HCT116 (cell line): ENCODE results near the gene INF2.

ENCODE experiments used
- CTCF ChIP-seq, 3 experiments: fragments of 200-600 bp in 1 of 3; sonication (generic) in 1 of 3; IDR thresholded peaks in 2 of 3; conservative IDR thresholded peaks in 1 of 3; 2 replicates each; pipeline ENCODE4 v1.5.1; 2012 to 2017; ENCODE audit warnings: low read depth in 2 of 3, low read length in 2 of 3, antibody characterized with exemption in 1 of 3, borderline replicate concordance in 1 of 3, control low read depth in 1 of 3, mild to moderate bottlenecking in 1 of 3, mixed read lengths in 1 of 3, mixed run types in 1 of 3, moderate library complexity in 1 of 3; ENCODE audit not compliant: insufficient read depth in 1 of 3
- EZH2phosphoT487 ChIP-seq: fragments of 200-600 bp; IDR thresholded peaks from 2 replicates; pipeline ENCODE4 v1.6.1; 2018; ENCODE audit warnings: antibody characterized with exemption, borderline replicate concordance
- POLR2A ChIP-seq: IDR thresholded peaks from 2 replicates; pipeline ENCODE4 v1.7.0; 2011; ENCODE audit warnings: borderline replicate concordance; ENCODE audit not compliant: insufficient read depth, insufficient read length; ENCODE audit errors: extremely low read depth
- POLR2AphosphoS5 ChIP-seq: IDR thresholded peaks from 2 replicates; pipeline ENCODE4 v1.6.1; 2011; ENCODE audit warnings: mild to moderate bottlenecking, low read depth, low read length, moderate library complexity
- YY1 ChIP-seq: IDR thresholded peaks from 2 replicates; pipeline ENCODE4 v1.6.1; 2011; ENCODE audit warnings: low read length, low read depth, moderate library complexity, mild to moderate bottlenecking; ENCODE audit not compliant: insufficient replicate concordance; ENCODE audit errors: extremely low read depth
- TF ChIP-seq, protein P1 (sequence below): IDR thresholded peaks from 2 replicates; pipeline ENCODE4 v1.6.1; 2011; ENCODE audit warnings: mild to moderate bottlenecking, low read length, moderate library complexity; ENCODE audit not compliant: insufficient replicate concordance; ENCODE audit errors: extremely low read depth

DNA sequence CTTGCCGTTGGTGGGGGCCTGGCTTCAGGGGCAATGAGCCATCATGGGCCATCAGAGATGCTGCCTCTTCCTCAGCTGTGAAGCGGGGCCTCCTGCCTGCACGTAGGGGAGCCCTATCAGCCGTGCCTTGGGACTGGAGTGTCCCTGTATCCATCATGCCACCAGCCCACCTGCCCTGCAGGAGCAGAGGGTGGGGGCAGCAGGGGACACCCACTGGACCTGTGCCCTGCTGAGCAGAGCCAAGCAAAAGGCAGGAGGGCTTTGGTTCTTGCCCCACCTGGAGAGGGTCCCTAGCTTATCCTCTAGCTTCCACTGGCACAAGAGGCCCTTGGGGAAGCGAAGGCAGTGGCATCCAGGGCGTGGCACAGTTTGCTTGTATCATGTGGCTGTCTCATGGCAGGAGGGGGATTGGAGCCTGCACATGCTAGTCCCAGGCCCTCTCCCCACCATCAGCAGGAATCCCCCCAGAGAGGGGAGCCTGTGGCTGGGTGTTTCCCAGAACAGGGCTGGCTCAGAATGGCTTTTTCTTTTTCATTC, 44.7 kb downstream of the INF2 start:
- no peak for TF ChIP-seq POLR2AphosphoS5
- TF ChIP-seq EZH2phosphoT487: no peak
- TF ChIP-seq CTCF (IDR thresholded peaks at IDR 0.05 in 2 of 3, conservative IDR thresholded peaks at IDR 0.05 in 1 of 3; ENCODE audit: borderline replicate concordance in 1 of 3, insufficient read depth in 1 of 3, low read depth in 2 of 3, low read length in 2 of 3): no peak
- TF ChIP-seq POLR2A: no peak
- TF ChIP-seq YY1: no peak
- TF ChIP-seq, protein P1, sequence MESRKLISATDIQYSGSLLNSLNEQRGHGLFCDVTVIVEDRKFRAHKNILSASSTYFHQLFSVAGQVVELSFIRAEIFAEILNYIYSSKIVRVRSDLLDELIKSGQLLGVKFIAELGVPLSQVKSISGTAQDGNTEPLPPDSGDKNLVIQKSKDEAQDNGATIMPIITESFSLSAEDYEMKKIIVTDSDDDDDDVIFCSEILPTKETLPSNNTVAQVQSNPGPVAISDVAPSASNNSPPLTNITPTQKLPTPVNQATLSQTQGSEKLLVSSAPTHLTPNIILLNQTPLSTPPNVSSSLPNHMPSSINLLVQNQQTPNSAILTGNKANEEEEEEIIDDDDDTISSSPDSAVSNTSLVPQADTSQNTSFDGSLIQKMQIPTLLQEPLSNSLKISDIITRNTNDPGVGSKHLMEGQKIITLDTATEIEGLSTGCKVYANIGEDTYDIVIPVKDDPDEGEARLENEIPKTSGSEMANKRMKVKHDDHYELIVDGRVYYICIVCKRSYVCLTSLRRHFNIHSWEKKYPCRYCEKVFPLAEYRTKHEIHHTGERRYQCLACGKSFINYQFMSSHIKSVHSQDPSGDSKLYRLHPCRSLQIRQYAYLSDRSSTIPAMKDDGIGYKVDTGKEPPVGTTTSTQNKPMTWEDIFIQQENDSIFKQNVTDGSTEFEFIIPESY: no peak
